Activated naive CD4-positive, alpha-beta T cell treated with anti-CD3 and anti-CD28 coated beads, Interleukin-2, amount 50 U/mL, for 24 hours (primary cell): ENCODE data around the gene STEAP2.

Source experiments
- H3K27ac Mint-ChIP-seq: one replicate; pipeline ENCODE4 v1.8.0; 2021; ENCODE audit warnings: mild to moderate bottlenecking, mixed read lengths
- H3K27me3 Mint-ChIP-seq: one replicate; pipeline ENCODE4 v1.8.0; 2021; ENCODE audit warnings: mixed read lengths
- H3K36me3 Mint-ChIP-seq: one replicate; pipeline ENCODE4 v1.8.0; 2021; ENCODE audit warnings: mixed read lengths
- H3K4me1 Mint-ChIP-seq: one replicate; pipeline ENCODE4 v1.8.0; 2021; ENCODE audit warnings: mixed read lengths
- H3K4me3 Mint-ChIP-seq: one replicate; pipeline ENCODE4 v1.8.0; 2021; ENCODE audit warnings: mild to moderate bottlenecking, mixed read lengths
- H3K9me3 Mint-ChIP-seq: one replicate; pipeline ENCODE4 v1.8.0; 2021; ENCODE audit warnings: mixed read lengths

STEAP2 gene

GRCh38 chr7:90216771-90217170 is 5.2 kb downstream of the STEAP2 start:
- no peak overlapping the region for H3K4me3 Mint-ChIP-seq
- no peak overlapping the region for H3K27ac Mint-ChIP-seq
- peaks cover 4% of the 10 kb centered on the region for H3K9me3 Mint-ChIP-seq
- H3K4me1 Mint-ChIP-seq = no peaks in the 10 kb centered on the region
- no peaks in the 10 kb centered on the region for H3K36me3 Mint-ChIP-seq
- H3K27me3 Mint-ChIP-seq = peaks cover 12% of the 10 kb centered on the region

DNA sequence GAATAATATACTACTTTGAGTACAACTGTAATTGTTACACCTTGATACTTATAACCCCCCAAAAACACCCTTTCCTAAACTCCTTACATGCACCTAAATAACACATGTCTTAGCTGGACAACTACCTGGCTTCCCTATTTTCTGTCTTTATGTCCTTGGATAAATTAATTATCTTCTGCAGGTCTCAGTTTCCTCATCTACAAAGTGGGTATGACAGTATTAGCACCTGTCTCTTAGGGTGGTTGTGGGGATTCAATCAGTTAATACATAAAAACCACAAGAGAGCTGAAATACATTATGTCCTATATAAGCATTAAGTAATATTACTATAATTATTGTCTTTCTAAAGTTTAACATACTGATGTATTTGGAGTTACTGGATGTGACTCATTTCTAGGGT is 10.8 kb downstream of the STEAP2 start:
- H3K36me3 Mint-ChIP-seq = no peaks in the 10 kb centered on the region
- no peak overlapping the region for H3K4me3 Mint-ChIP-seq
- peaks cover 20% of the 10 kb centered on the region for H3K27me3 Mint-ChIP-seq

GRCh38 chr7:90222811-90223725 is 11.5 kb downstream of the STEAP2 start:
- Mint-ChIP-seq H3K36me3 (no peaks in the 10 kb centered on the region), H3K27ac (no peak overlapping the region), H3K9me3 (no peaks in the 10 kb centered on the region), H3K4me1 (no peaks in the 10 kb centered on the region), H3K27me3 (peaks cover 22% of the 10 kb centered on the region), H3K4me3 (no peak overlapping the region)

More for the DNA sequence above, 10.8 kb downstream of the STEAP2 start:
- Mint-ChIP-seq H3K4me1 (no peaks in the 10 kb centered on the region), H3K9me3 (peaks cover 1% of the 10 kb centered on the region), H3K27ac (no peak overlapping the region)

DNA sequence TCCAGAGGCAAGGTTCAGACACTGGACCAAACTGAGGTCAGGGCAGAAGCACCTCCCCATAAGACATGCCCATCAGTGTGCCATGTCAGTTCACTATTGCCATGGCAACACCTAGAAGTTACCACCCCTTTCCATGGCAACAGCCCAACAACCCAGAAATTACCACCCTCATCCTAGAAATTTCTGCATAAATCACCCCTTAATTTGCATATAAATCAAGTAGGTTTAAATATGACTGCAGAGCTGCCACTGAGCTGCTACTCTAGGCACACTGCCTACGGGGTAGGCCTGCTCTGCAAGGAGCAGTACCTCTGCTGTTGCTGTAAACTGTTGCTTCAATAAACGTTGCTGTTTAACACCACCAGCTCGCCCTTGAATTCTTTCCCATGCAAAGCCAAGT is 12.7 kb downstream of the STEAP2 start:
- Mint-ChIP-seq H3K9me3 (no peaks in the 10 kb centered on the region), H3K27me3 (peaks cover 22% of the 10 kb centered on the region), H3K36me3 (no peaks in the 10 kb centered on the region), H3K4me3 (no peak overlapping the region), H3K4me1 (no peaks in the 10 kb centered on the region), H3K27ac (no peak overlapping the region)

DNA sequence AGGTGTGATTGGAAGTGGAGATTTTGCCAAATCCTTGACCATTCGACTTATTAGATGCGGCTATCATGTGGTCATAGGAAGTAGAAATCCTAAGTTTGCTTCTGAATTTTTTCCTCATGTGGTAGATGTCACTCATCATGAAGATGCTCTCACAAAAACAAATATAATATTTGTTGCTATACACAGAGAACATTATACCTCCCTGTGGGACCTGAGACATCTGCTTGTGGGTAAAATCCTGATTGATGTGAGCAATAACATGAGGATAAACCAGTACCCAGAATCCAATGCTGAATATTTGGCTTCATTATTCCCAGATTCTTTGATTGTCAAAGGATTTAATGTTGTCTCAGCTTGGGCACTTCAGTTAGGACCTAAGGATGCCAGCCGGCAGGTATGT is 13.6 kb downstream of the STEAP2 start:
- no peak overlapping the region for H3K27ac Mint-ChIP-seq
- H3K9me3 Mint-ChIP-seq = no peaks in the 10 kb centered on the region
- H3K27me3 Mint-ChIP-seq = peaks cover 24% of the 10 kb centered on the region
- H3K4me1 Mint-ChIP-seq = no peaks in the 10 kb centered on the region
- no peaks in the 10 kb centered on the region for H3K36me3 Mint-ChIP-seq
- no peak overlapping the region for H3K4me3 Mint-ChIP-seq

DNA sequence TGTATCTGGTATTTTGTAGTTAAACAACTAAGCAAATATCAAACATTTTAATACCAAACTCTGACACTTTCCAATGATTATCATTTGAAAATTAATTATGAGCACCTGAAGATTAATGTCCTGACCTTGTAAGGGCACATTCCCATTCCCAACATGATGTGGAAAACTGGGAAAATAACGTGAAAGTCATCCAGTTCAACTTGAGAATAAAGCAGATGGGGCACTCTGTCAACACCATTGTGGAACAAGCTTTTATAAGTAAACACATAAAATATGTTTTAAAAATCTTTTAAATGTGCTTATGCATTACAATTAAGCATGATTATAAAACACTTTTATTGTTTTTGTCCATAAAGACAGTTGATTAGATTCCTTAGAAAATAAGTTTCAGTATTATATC is 14.1 kb downstream of the STEAP2 start:
- Mint-ChIP-seq H3K4me3 (no peak overlapping the region), H3K27me3 (peaks cover 21% of the 10 kb centered on the region), H3K27ac (no peak overlapping the region), H3K9me3 (no peaks in the 10 kb centered on the region), H3K4me1 (no peaks in the 10 kb centered on the region), H3K36me3 (no peaks in the 10 kb centered on the region)

GRCh38 chr7:90227259-90227658 is 15.7 kb downstream of the STEAP2 start:
- Mint-ChIP-seq H3K36me3 (no peaks in the 10 kb centered on the region), H3K4me3 (no peak overlapping the region), H3K9me3 (no peaks in the 10 kb centered on the region), H3K4me1 (no peaks in the 10 kb centered on the region), H3K27me3 (peaks cover 16% of the 10 kb centered on the region), H3K27ac (no peak overlapping the region)

DNA sequence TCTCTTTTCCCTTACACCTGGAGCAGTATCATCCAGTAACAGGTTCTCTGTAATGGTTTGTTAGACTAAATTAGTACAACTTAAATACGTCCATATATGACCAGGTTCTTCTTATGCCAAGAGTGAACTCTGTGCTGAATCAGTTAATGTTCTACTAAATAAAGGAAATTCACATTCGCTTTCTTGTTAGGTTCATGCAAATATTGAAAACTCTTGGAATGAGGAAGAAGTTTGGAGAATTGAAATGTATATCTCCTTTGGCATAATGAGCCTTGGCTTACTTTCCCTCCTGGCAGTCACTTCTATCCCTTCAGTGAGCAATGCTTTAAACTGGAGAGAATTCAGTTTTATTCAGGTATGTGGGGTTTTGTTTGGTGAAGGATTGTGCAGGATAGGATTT is 18.1 kb downstream of the STEAP2 start:
- Mint-ChIP-seq H3K4me1 (no peaks in the 10 kb centered on the region), H3K27ac (no peak overlapping the region), H3K4me3 (no peak overlapping the region), H3K36me3 (no peaks in the 10 kb centered on the region), H3K9me3 (no peaks in the 10 kb centered on the region), H3K27me3 (peaks cover 12% of the 10 kb centered on the region)

- Mint-ChIP-seq H3K4me1 (no peaks in the 10 kb centered on the region), H3K27ac (no peak overlapping the region), H3K27me3 (peaks cover 8% of the 10 kb centered on the region), H3K36me3 (no peaks in the 10 kb centered on the region), H3K4me3 (no peak overlapping the region), H3K9me3 (no peaks in the 10 kb centered on the region)
Observed at GRCh38 chr7:90230834-90231233, 19.3 kb downstream of the STEAP2 start.

- Mint-ChIP-seq H3K4me1 (no peaks in the 10 kb centered on the region), H3K36me3 (no peaks in the 10 kb centered on the region), H3K4me3 (no peak overlapping the region), H3K27me3 (peaks cover 8% of the 10 kb centered on the region), H3K9me3 (no peaks in the 10 kb centered on the region), H3K27ac (no peak overlapping the region)
Observed at GRCh38 chr7:90231304-90231703, 19.8 kb downstream of the STEAP2 start.

GRCh38 chr7:90232430-90232829 is 20.9 kb downstream of the STEAP2 start:
- Mint-ChIP-seq H3K9me3 (no peaks in the 10 kb centered on the region), H3K4me3 (no peak overlapping the region), H3K36me3 (no peaks in the 10 kb centered on the region), H3K27me3 (peaks cover 10% of the 10 kb centered on the region), H3K27ac (no peak overlapping the region), H3K4me1 (no peaks in the 10 kb centered on the region)

DNA sequence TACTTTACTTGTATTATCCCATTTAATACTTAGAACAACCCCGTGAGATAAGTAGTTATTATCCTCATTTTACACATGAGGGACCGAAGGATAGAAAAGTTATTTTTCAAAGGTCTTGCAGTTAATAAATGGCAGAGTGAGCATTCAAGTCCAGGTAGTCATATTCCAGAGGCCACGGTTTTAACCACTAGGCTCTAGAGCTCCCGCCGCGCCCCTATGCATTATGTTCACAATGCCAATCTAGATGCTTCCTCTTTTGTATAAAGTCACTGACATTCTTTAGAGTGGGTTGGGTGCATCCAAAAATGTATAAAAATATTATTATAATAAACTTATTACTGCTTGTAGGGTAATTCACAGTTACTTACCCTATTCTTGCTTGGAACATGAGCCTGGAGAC is 22.0 kb downstream of the STEAP2 start:
- no peak overlapping the region for H3K27ac Mint-ChIP-seq
- no peak overlapping the region for H3K4me3 Mint-ChIP-seq
- peaks cover 10% of the 10 kb centered on the region for H3K27me3 Mint-ChIP-seq
- no peaks in the 10 kb centered on the region for H3K4me1 Mint-ChIP-seq
- no peaks in the 10 kb centered on the region for H3K9me3 Mint-ChIP-seq
- no peaks in the 10 kb centered on the region for H3K36me3 Mint-ChIP-seq

DNA sequence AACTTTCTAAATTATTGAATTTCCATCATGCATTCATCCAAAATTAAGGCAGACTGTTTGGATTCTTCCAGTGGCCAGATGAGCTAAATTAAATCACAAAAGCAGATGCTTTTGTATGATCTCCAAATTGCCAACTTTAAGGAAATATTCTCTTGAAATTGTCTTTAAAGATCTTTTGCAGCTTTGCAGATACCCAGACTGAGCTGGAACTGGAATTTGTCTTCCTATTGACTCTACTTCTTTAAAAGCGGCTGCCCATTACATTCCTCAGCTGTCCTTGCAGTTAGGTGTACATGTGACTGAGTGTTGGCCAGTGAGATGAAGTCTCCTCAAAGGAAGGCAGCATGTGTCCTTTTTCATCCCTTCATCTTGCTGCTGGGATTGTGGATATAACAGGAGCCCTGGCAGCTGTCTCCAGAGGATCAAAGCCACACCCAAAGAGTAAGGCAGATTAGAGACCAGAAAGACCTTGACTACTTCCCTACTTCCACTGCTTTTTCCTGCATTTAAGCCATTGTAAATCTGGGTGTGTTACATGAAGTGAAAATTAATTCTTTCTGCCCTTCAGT is 25.3 kb downstream of the STEAP2 start:
- Mint-ChIP-seq H3K27me3 (peaks cover 7% of the 10 kb centered on the region), H3K27ac (no peak overlapping the region), H3K4me3 (no peak overlapping the region), H3K36me3 (no peaks in the 10 kb centered on the region), H3K4me1 (no peaks in the 10 kb centered on the region), H3K9me3 (no peaks in the 10 kb centered on the region)

DNA sequence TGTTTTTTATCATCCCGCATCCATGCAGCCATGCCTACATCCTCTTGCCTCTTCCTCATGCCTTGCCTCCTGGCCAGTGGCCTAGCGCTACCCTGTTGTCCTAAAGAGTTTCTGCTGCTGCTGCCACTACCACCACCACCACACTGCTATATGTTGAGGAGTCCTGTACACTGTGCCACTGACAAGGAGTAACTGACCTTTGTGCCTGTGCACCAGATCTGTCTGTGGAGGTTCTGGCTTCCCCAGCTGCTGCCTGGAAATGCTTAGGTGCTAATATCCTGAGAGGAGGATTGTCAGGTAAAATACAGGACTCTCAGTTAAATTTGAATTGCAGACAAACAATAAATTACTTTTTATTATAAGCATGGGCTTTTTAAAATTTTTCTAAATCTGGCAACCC is 26.5 kb downstream of the STEAP2 start:
- H3K4me3 Mint-ChIP-seq = no peak overlapping the region
- peaks cover 1% of the 10 kb centered on the region for H3K36me3 Mint-ChIP-seq
- no peaks in the 10 kb centered on the region for H3K9me3 Mint-ChIP-seq
- no peaks in the 10 kb centered on the region for H3K4me1 Mint-ChIP-seq
- H3K27ac Mint-ChIP-seq = no peak overlapping the region
- peaks cover 13% of the 10 kb centered on the region for H3K27me3 Mint-ChIP-seq

- H3K4me3 Mint-ChIP-seq = no peak overlapping the region
- H3K4me1 Mint-ChIP-seq = no peaks in the 10 kb centered on the region
- peaks cover 1% of the 10 kb centered on the region for H3K36me3 Mint-ChIP-seq
- no peaks in the 10 kb centered on the region for H3K9me3 Mint-ChIP-seq
- H3K27me3 Mint-ChIP-seq = peaks cover 15% of the 10 kb centered on the region
- H3K27ac Mint-ChIP-seq = no peak overlapping the region
Observed at GRCh38 chr7:90238583-90238982, 27.0 kb downstream of the STEAP2 start.

- H3K4me3 Mint-ChIP-seq = no peak overlapping the region
- peaks cover under 1% of the 10 kb centered on the region for H3K4me1 Mint-ChIP-seq
- H3K27ac Mint-ChIP-seq = no peak overlapping the region
Observed at GRCh38 chr7:90239050-90239449, 27.5 kb downstream of the STEAP2 start.

More at GRCh38 chr7:90239050-90239449, 27.5 kb downstream of the STEAP2 start:
- peaks cover 1% of the 10 kb centered on the region for H3K36me3 Mint-ChIP-seq
- no peaks in the 10 kb centered on the region for H3K9me3 Mint-ChIP-seq
- peaks cover 15% of the 10 kb centered on the region for H3K27me3 Mint-ChIP-seq
